ENCODE results near the gene NCK1.

- TF ChIP-seq POLR2AphosphoS5 (IDR thresholded peaks at IDR 0.05; ENCODE audit: low read depth, low read length) (no peak), TAF1 (IDR thresholded peaks at IDR 0.05; ENCODE audit: borderline replicate concordance, insufficient read depth, low read length) (no peak), REST (IDR thresholded peaks at IDR 0.05; ENCODE audit: insufficient read depth in 1 of 2, low read depth in 2 of 2, low read length in 2 of 2) (no peak), SIN3A (IDR thresholded peaks at IDR 0.05; ENCODE audit: borderline replicate concordance, insufficient read depth, low read length) (no peak)
Observed at GRCh38 chr3:136979684-136980083, 117.7 kb downstream of the NCK1 start.
